OCI-LY3 (cell line): Measurements from ENCODE around the gene DHRS13.
A peak's percentile ranks its signal among the peaks of the same experiment; 100 is the strongest.

Experiments
- H2AFZ ChIP-seq: fragments of 200-600, 300-600 bp; shearing (Covaris generic); 2 replicates; pipeline ENCODE4 v1.6.0; 2014; ENCODE audit warnings: antibody characterized with exemption, low read depth, low read length
- H3K27ac ChIP-seq: fragments of 200-600, 300-600 bp; sonication (generic); 2 replicates; pipeline ENCODE4 v1.5.1; 2014; ENCODE audit warnings: mild to moderate bottlenecking, low read length, moderate library complexity, mixed read lengths
- H3K27me3 ChIP-seq: fragments of 200-600, 300-600 bp; sonication (generic); 2 replicates; pipeline ENCODE4 v1.6.1; 2014; ENCODE audit warnings: low read depth, low read length, mixed read lengths
- H3K36me3 ChIP-seq: fragments of 200-600, 300-600 bp; sonication (generic); replicated peaks from 2 replicates; pipeline ENCODE3; 2014; ENCODE audit warnings: low read depth, low read length, mixed read lengths
- H3K4me1 ChIP-seq: fragments of 300-600, 200-600 bp; sonication (generic); 2 replicates; pipeline ENCODE4 v1.6.1; 2014; ENCODE audit warnings: low read length, mixed read lengths
- H3K4me2 ChIP-seq: fragments of 200-600, 300-600 bp; sonication (generic); 2 replicates; pipeline ENCODE4 v1.6.1; 2014; ENCODE audit warnings: low read length, mixed read lengths
- H3K4me3 ChIP-seq: fragments of 300-600, 200-600 bp; sonication (generic); 2 replicates; pipeline ENCODE4 v1.5.1; 2014; ENCODE audit warnings: antibody characterized with exemption, mild to moderate bottlenecking, low read length, moderate library complexity
- H3K79me2 ChIP-seq: fragments of 300-600, 200-600 bp; shearing (Covaris generic); 2 replicates; pipeline ENCODE4 v1.6.1; 2014; ENCODE audit warnings: mild to moderate bottlenecking, low read length, mixed read lengths
- H3K9ac ChIP-seq: fragments of 300-600, 200-600 bp; shearing (Covaris generic); 2 replicates; pipeline ENCODE4 v1.6.0; 2014; ENCODE audit warnings: mild to moderate bottlenecking, low read length, moderate library complexity
- H3K9me3 ChIP-seq: fragments of 200-600, 300-600 bp; shearing (Covaris generic); 2 replicates; pipeline ENCODE4 v1.6.1; 2014; ENCODE audit warnings: low read length, mixed read lengths; ENCODE audit not compliant: insufficient read depth
- H4K20me1 ChIP-seq: fragments of 200-600, 300-600 bp; sonication (generic); 2 replicates; pipeline ENCODE4 v1.6.1; 2016; ENCODE audit warnings: low read length, mixed read lengths; ENCODE audit not compliant: insufficient read depth
- EZH2phosphoT487 ChIP-seq: fragments of 200-600 bp; shearing (Covaris generic); IDR thresholded peaks from 2 replicates; pipeline ENCODE4 v1.6.1; 2018; ENCODE audit warnings: antibody characterized with exemption, mixed run types, low read depth
- TF ChIP-seq, protein P1 (sequence below): fragments of 200-600, 300-600 bp; sonication (generic); IDR thresholded peaks from 2 replicates; pipeline ENCODE4 v1.5.1; 2014; ENCODE audit warnings: antibody characterized with exemption, low read length, low read depth

DHRS13 gene

DNA sequence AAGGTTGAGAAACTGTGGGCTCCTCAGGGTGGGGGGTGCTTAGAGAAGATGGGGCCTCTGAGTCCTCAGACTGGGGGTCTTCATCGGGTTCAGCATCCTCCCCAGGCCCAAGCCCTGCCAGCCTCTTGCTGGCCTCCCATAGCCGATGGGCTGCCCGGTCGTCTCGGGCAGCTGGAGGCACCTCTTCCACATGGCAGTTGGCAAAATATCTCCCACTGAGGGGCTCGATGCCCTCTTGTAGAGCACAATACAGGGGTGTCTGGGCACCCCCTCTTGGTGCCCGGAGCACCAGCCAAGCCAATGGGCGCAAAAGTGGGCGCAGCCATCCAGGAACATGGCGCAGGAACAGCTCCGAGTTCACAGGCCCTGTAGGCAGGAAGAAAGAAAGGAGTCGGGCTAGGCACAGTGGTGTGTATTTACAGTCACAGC is 4.3 kb downstream of the DHRS13 start:
- peak overlapping the region; percentile 99; the same call in 1 of the 2 replicates for H3K4me2 ChIP-seq
- no peak overlapping the region for H2AFZ ChIP-seq
- no peak overlapping the region; the same call in 1 of the 2 replicates for H3K4me3 ChIP-seq
- H3K79me2 ChIP-seq = peaks cover 71% of the 10 kb centered on the region
- peak overlapping the region; percentile 98 for H3K27ac ChIP-seq
- peaks cover 25% of the 10 kb centered on the region for H3K36me3 ChIP-seq
- H3K9me3 ChIP-seq = no peaks in the 10 kb centered on the region
- peaks cover 60% of the 10 kb centered on the region for H3K4me1 ChIP-seq
- H3K9ac ChIP-seq = no peak overlapping the region
- H3K27me3 ChIP-seq = no peaks in the 10 kb centered on the region
- H4K20me1 ChIP-seq = no peaks in the 10 kb centered on the region
- TF ChIP-seq EZH2phosphoT487 = no peak
- TF ChIP-seq, protein P1, sequence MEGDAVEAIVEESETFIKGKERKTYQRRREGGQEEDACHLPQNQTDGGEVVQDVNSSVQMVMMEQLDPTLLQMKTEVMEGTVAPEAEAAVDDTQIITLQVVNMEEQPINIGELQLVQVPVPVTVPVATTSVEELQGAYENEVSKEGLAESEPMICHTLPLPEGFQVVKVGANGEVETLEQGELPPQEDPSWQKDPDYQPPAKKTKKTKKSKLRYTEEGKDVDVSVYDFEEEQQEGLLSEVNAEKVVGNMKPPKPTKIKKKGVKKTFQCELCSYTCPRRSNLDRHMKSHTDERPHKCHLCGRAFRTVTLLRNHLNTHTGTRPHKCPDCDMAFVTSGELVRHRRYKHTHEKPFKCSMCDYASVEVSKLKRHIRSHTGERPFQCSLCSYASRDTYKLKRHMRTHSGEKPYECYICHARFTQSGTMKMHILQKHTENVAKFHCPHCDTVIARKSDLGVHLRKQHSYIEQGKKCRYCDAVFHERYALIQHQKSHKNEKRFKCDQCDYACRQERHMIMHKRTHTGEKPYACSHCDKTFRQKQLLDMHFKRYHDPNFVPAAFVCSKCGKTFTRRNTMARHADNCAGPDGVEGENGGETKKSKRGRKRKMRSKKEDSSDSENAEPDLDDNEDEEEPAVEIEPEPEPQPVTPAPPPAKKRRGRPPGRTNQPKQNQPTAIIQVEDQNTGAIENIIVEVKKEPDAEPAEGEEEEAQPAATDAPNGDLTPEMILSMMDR = no peak

- H4K20me1 ChIP-seq = no peaks in the 10 kb centered on the region
- no peaks in the 10 kb centered on the region for H3K27me3 ChIP-seq
- H3K4me1 ChIP-seq = peaks cover 61% of the 10 kb centered on the region
- H3K4me2 ChIP-seq = peak overlapping the region; percentile 99
- H3K79me2 ChIP-seq = peaks cover 74% of the 10 kb centered on the region
- H3K4me3 ChIP-seq = peak overlapping the region; percentile 88
- peak overlapping the region; percentile 98 for H3K27ac ChIP-seq
- no peak overlapping the region for H2AFZ ChIP-seq
- peak overlapping the region; percentile 89 for H3K9ac ChIP-seq
- no peaks in the 10 kb centered on the region for H3K9me3 ChIP-seq
- TF ChIP-seq, protein P1 = no peak
- no peak for TF ChIP-seq EZH2phosphoT487
- peaks cover 25% of the 10 kb centered on the region for H3K36me3 ChIP-seq
These were observed 4.9 kb downstream of the DHRS13 start for GRCh38 chr17:28897769-28898526.

DNA sequence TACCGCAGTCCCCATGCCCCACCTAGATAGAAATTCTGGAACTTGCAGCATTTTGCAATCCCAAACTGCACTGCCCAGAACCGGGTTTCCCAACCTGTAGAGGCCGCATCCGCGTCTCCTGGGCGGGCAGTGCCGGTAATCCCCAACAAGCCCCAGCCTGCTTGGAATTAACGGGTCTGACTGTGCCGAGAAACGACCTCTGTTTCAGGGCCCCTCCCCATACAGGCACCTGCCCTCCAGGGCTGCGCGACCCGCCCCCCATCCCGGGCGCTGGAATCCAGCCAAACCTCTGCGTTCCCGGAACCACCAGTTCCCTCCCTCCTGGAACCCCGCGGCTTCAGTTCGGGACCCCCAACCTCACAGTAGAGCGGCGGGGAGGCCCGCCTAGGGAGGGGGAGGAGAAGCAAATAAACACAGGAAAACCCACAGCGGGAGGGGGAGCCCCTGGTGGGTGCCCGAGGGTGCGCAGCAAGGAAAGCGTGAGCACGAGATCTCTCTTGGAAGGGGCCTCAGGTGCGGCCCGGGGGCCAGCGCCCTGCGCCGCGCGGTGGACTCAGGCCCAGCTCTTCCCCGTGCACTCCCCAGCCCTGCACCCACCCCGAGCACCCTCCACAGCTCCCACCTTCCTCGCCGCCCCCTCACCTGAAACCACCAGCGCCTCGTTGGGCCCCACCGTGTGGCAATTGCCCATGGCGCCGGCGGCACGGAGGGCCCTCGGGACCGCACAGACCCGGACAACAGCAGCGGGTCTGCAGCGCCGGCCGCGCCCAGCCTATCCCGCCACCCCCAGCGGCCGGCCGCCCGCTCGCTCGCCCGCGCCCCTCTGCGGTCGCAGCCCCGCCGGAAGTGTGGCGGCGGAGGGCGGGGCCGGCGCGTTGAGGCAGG is 5.8 kb downstream of the DHRS13 start, which contains the start of gene FLOT2:
Gene FLOT2, minus strand, starts transcription at position 850 of the 885 bp plus-strand sequence. Its CDS starts 159 bp downstream, at position 691.
- peaks cover 69% of the 10 kb centered on the region for H3K4me1 ChIP-seq
- no peak within 1 kb of the TSS for H2AFZ ChIP-seq
- H3K4me2 ChIP-seq = peak within 1 kb of the TSS; percentile 99
- peak within 1 kb of the TSS; percentile 98 for H3K27ac ChIP-seq
- TF ChIP-seq, protein P1 = peak; percentile 8; the same call in 1 of the 2 replicates
- TF ChIP-seq EZH2phosphoT487 = no peak
- peaks cover 74% of the 10 kb centered on the region for H3K79me2 ChIP-seq
- peak within 1 kb of the TSS; percentile 88 for H3K4me3 ChIP-seq
- H3K27me3 ChIP-seq = no peaks in the 10 kb centered on the region
- H3K36me3 ChIP-seq = peaks cover 25% of the 10 kb centered on the region
- H3K9ac ChIP-seq = peak within 1 kb of the TSS; percentile 89
- H3K9me3 ChIP-seq = no peaks in the 10 kb centered on the region
- H4K20me1 ChIP-seq = no peaks in the 10 kb centered on the region

GRCh38 chr17:28896491-28896883 is 6.4 kb downstream of the DHRS13 start:
- Histone ChIP-seq H2AFZ (no peak overlapping the region), H3K36me3 (peaks cover 25% of the 10 kb centered on the region), H4K20me1 (no peaks in the 10 kb centered on the region), H3K27ac (peak overlapping the region; percentile 98), H3K4me2 (peak overlapping the region; percentile 99), H3K9me3 (no peaks in the 10 kb centered on the region), H3K4me1 (peaks cover 74% of the 10 kb centered on the region), H3K9ac (peak overlapping the region; percentile 89), H3K79me2 (peaks cover 68% of the 10 kb centered on the region), H3K4me3 (peak overlapping the region; percentile 88), H3K27me3 (no peaks in the 10 kb centered on the region)
- TF ChIP-seq, protein P1 = no peak
- no peak for TF ChIP-seq EZH2phosphoT487
